GM12891 (cell line): ENCODE measurements around the gene MPLKIP.
"Not testable (repeated sequence)": the region's sequence is repeated elsewhere in the genome, so short reads cannot be mapped to it uniquely, and the experiment has no call there.

ENCODE experiments used
- POLR2A ChIP-seq: IDR thresholded peaks from 2 replicates; pipeline ENCODE4 v1.6.1; 2011; ENCODE audit warnings: low read depth, low read length, control low read depth
- POLR2AphosphoS5 ChIP-seq: IDR thresholded peaks from 2 replicates; pipeline ENCODE4 v1.6.1; 2011; ENCODE audit warnings: low read depth, low read length, control low read depth
- POU2F2 ChIP-seq: IDR thresholded peaks from 2 replicates; pipeline ENCODE4 v1.6.1; 2011; ENCODE audit warnings: low read depth, mild to moderate bottlenecking, control low read depth, low read length, moderate library complexity
- SPI1 ChIP-seq: IDR thresholded peaks from 2 replicates; pipeline ENCODE4 v1.6.1; 2011; ENCODE audit warnings: low read depth, low read length, control low read depth
- TAF1 ChIP-seq: IDR thresholded peaks from 2 replicates; pipeline ENCODE4 v1.6.1; 2011; ENCODE audit warnings: low read depth, low read length, control low read depth

- TF ChIP-seq POLR2AphosphoS5, POLR2A, SPI1, TAF1, POU2F2: not testable (repeated sequence)
Measured at GRCh38 chr7:40122100-40122939, 12.1 kb downstream of the MPLKIP start.
